Activated CD8-positive, alpha-beta memory T cell treated with anti-CD3 and anti-CD28 coated beads, Interleukin-2, amount 50 U/mL, for 24 hours (primary cell): Measurements from ENCODE around the gene ACOXL.

Experiments used
- DNase-seq: peaks from one replicate; pipeline ENCODE4 v3.0.0-alpha.2; 2020; ENCODE audit errors: extremely low read depth

Gene ACOXL

GRCh38 chr2:110875384-110875725 is 143.0 kb downstream of the ACOXL start:
- no peak for DNase-seq

GRCh38 chr2:110876167-110876999 is 144.0 kb downstream of the ACOXL start:
- no peak for DNase-seq

GRCh38 chr2:110877031-110877827 is 144.9 kb downstream of the ACOXL start:
- no peak for DNase-seq

GRCh38 chr2:110878150-110878549 is 145.8 kb downstream of the ACOXL start:
- no peak for DNase-seq

- no peak for DNase-seq
Measured at GRCh38 chr2:110881908-110882307, 149.5 kb downstream of the ACOXL start.

GRCh38 chr2:110883406-110883805 is 151.0 kb downstream of the ACOXL start:
- no peak for DNase-seq

- no peak for DNase-seq
Measured at GRCh38 chr2:110885256-110885655, 152.9 kb downstream of the ACOXL start.

GRCh38 chr2:110886826-110887573 is 154.6 kb downstream of the ACOXL start:
- no peak for DNase-seq

- DNase-seq: no peak
Measured at GRCh38 chr2:110888411-110888810, 156.0 kb downstream of the ACOXL start.

GRCh38 chr2:110891626-110892025 is 159.3 kb downstream of the ACOXL start:
- DNase-seq: no peak

GRCh38 chr2:110896226-110896625 is 163.9 kb downstream of the ACOXL start:
- no peak for DNase-seq

- DNase-seq: no peak
Measured at GRCh38 chr2:110897966-110898365, 165.6 kb downstream of the ACOXL start.

- no peak for DNase-seq
Measured at GRCh38 chr2:110900191-110900590, 167.8 kb downstream of the ACOXL start.

GRCh38 chr2:110903548-110903947 is 171.2 kb downstream of the ACOXL start:
- DNase-seq: no peak

GRCh38 chr2:110904116-110904778 is 171.9 kb downstream of the ACOXL start:
- DNase-seq: no peak

GRCh38 chr2:110904779-110905148 is 172.4 kb downstream of the ACOXL start:
- DNase-seq: no peak

- no peak for DNase-seq
Measured at GRCh38 chr2:110905217-110905616, 172.8 kb downstream of the ACOXL start.

- no peak for DNase-seq
Measured at GRCh38 chr2:110906613-110907298, 174.4 kb downstream of the ACOXL start.

GRCh38 chr2:110909501-110909900 is 177.1 kb downstream of the ACOXL start:
- DNase-seq: no peak

- no peak for DNase-seq
Measured at GRCh38 chr2:110910423-110910822, 178.1 kb downstream of the ACOXL start.

GRCh38 chr2:110919738-110920137 is 187.4 kb downstream of the ACOXL start:
- DNase-seq: no peak
